ENCODE data around the gene CSRNP2. TPM values are rescaled to one million over a fixed set of nuclear protein-coding genes. Genes with fewer than 3 reads are reported as not detected.

Gene CSRNP2
- total and polyA plus RNA-seq, 4 experiments from 2014 or later = 4.6 to 35.0 (median 20.2) TPM

GRCh38 chr12:51124504-51124903, 41.1 kb upstream of the CSRNP2 start:
- no peak overlapping the region for H3K4me3 Mint-ChIP-seq
- DNase-seq = no peak
- H3K4me3 ChIP-seq (ENCODE audit: low read length in 2 of 2) = no peak overlapping the region
- peaks cover 0 to 14% (median 5%) of the 10 kb centered on the region in 4 donors for H3K4me1 Mint-ChIP-seq
- POLR2A ChIA-PET (ENCODE audit: partially characterized antibody) = no interaction called here
- no peaks in the 10 kb centered on the region for H3K9me3 ChIP-seq (ENCODE audit: control insufficient read depth in 1 of 2, low read length in 2 of 2)
- no peaks in the 10 kb centered on the region for H3K27me3 ChIP-seq (ENCODE audit: insufficient read depth, low read length)
- H3K4me1 ChIP-seq (ENCODE audit: insufficient read depth, low read length) = no peaks in the 10 kb centered on the region
- CTCF ChIA-PET (ENCODE audit: partially characterized antibody) = no interaction called here
- no peak overlapping the region for H3K27ac ChIP-seq (ENCODE audit: low read depth, low read length)
- peaks cover 13 to 14% of the 10 kb centered on the region in 2 donors for H3K36me3 Mint-ChIP-seq
- peak overlapping the region in 1 of 7 donors; percentile 46 for H3K27ac Mint-ChIP-seq
- intact Hi-C loops (cut with micrococcal nuclease) = no loop called here
- no peaks in the 10 kb centered on the region for H3K9me3 Mint-ChIP-seq
- H3K36me3 ChIP-seq (ENCODE audit: insufficient read depth, low read length) = no peaks in the 10 kb centered on the region
- no peaks in the 10 kb centered on the region for H3K27me3 Mint-ChIP-seq

GRCh38 chr12:51122844-51123243, 39.4 kb upstream of the CSRNP2 start:
- Mint-ChIP-seq H3K27ac (no peak overlapping the region), H3K27me3 (no peaks in the 10 kb centered on the region), H3K36me3 (peaks cover 14 to 22% of the 10 kb centered on the region in 2 donors), H3K9me3 (no peaks in the 10 kb centered on the region), H3K4me3 (no peak overlapping the region), H3K4me1 (peaks cover 0 to 10% (median 6%) of the 10 kb centered on the region in 4 donors)
- CTCF ChIA-PET (ENCODE audit: partially characterized antibody) = no interaction called here
- H3K4me1 ChIP-seq (ENCODE audit: insufficient read depth, low read length) = no peaks in the 10 kb centered on the region
- H3K4me3 ChIP-seq (ENCODE audit: low read length in 2 of 2) = no peak overlapping the region
- H3K27me3 ChIP-seq (ENCODE audit: insufficient read depth, low read length) = no peaks in the 10 kb centered on the region
- H3K27ac ChIP-seq (ENCODE audit: low read depth, low read length) = no peak overlapping the region
- H3K36me3 ChIP-seq (ENCODE audit: insufficient read depth, low read length) = no peaks in the 10 kb centered on the region
- no peak for DNase-seq
- intact Hi-C loops (cut with micrococcal nuclease) = no loop called here
- no peaks in the 10 kb centered on the region for H3K9me3 ChIP-seq (ENCODE audit: control insufficient read depth in 1 of 2, low read length in 2 of 2)
- POLR2A ChIA-PET (ENCODE audit: partially characterized antibody) = no interaction called here

GRCh38 chr12:51118706-51119105, 35.3 kb upstream of the CSRNP2 start:
- intact Hi-C loops (cut with micrococcal nuclease) = no loop called here
- Mint-ChIP-seq H3K27ac (no peak overlapping the region), H3K27me3 (no peaks in the 10 kb centered on the region), H3K4me1 (peaks cover 0 to 4% (median 2%) of the 10 kb centered on the region in 4 donors), H3K9me3 (no peaks in the 10 kb centered on the region), H3K36me3 (peaks cover 21 to 35% of the 10 kb centered on the region in 2 donors), H3K4me3 (no peak overlapping the region)
- ChIA-PET CTCF (ENCODE audit: partially characterized antibody) (no interaction called here), POLR2A (ENCODE audit: partially characterized antibody) (no interaction called here)
- peaks cover 14% of the 10 kb centered on the region for H3K36me3 ChIP-seq (ENCODE audit: insufficient read depth, low read length)
- H3K4me3 ChIP-seq (ENCODE audit: low read length in 2 of 2) = no peak overlapping the region
- H3K27me3 ChIP-seq (ENCODE audit: insufficient read depth, low read length) = no peaks in the 10 kb centered on the region
- H3K9me3 ChIP-seq (ENCODE audit: control insufficient read depth in 1 of 2, low read length in 2 of 2) = no peaks in the 10 kb centered on the region
- no peaks in the 10 kb centered on the region for H3K4me1 ChIP-seq (ENCODE audit: insufficient read depth, low read length)
- no peak for DNase-seq
- no peak overlapping the region for H3K27ac ChIP-seq (ENCODE audit: low read depth, low read length)

- POLR2A ChIA-PET (ENCODE audit: partially characterized antibody) = no interaction called here
- H3K4me1 ChIP-seq (ENCODE audit: insufficient read depth, low read length) = no peaks in the 10 kb centered on the region
- Mint-ChIP-seq H3K27me3 (no peaks in the 10 kb centered on the region), H3K4me3 (no peak overlapping the region), H3K4me1 (peaks cover 0 to 4% (median 3%) of the 10 kb centered on the region in 4 donors), H3K9me3 (no peaks in the 10 kb centered on the region), H3K27ac (peak overlapping the region in 2 of 7 donors; percentile 3 to 20), H3K36me3 (peaks cover 31 to 53% of the 10 kb centered on the region in 2 donors)
- CTCF ChIA-PET (ENCODE audit: partially characterized antibody) = no interaction called here
- DNase-seq = no peak
- peaks cover 31% of the 10 kb centered on the region for H3K36me3 ChIP-seq (ENCODE audit: insufficient read depth, low read length)
- no peaks in the 10 kb centered on the region for H3K9me3 ChIP-seq (ENCODE audit: control insufficient read depth in 1 of 2, low read length in 2 of 2)
- intact Hi-C loops (cut with micrococcal nuclease) = no loop called here
- H3K27me3 ChIP-seq (ENCODE audit: insufficient read depth, low read length) = no peaks in the 10 kb centered on the region
- no peak overlapping the region for H3K4me3 ChIP-seq (ENCODE audit: low read length in 2 of 2)
- no peak overlapping the region for H3K27ac ChIP-seq (ENCODE audit: low read depth, low read length)
These were observed 32.1 kb upstream of the CSRNP2 start for GRCh38 chr12:51115533-51115932.

GRCh38 chr12:51108136-51108535, 24.7 kb upstream of the CSRNP2 start:
- CTCF ChIA-PET (ENCODE audit: partially characterized antibody) = no interaction called here

DNA sequence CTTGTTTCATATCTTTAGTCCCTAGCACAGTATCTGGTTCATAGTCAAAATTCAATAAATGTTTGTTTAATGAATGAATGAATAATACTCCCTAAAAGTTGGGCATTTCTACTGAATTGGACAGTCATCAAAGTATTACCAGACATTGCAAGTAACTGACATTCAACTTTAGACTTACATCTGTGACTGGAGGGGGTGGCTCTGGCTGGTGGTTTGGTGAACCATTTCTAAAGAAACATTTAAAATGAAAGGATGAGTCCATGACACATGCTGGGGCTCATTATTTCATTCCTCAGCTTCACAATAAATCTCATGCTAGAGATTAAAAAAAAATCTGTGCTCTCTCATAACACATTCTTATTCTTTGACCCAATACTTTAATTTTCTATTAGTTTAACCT, 20.6 kb upstream of the CSRNP2 start:
- no peaks in the 10 kb centered on the region for H3K27me3 ChIP-seq (ENCODE audit: insufficient read depth, low read length)
- no peaks in the 10 kb centered on the region for H3K9me3 Mint-ChIP-seq
- H3K4me1 Mint-ChIP-seq = peaks cover 0 to 2% (median 0%) of the 10 kb centered on the region in 4 donors
- CTCF ChIA-PET (ENCODE audit: partially characterized antibody) = no interaction called here
- H3K4me1 ChIP-seq (ENCODE audit: insufficient read depth, low read length) = no peaks in the 10 kb centered on the region
- H3K36me3 ChIP-seq (ENCODE audit: insufficient read depth, low read length) = peaks cover 47% of the 10 kb centered on the region
- no peak overlapping the region for H3K4me3 ChIP-seq (ENCODE audit: low read length in 2 of 2)
- H3K9me3 ChIP-seq (ENCODE audit: control insufficient read depth in 1 of 2, low read length in 2 of 2) = no peaks in the 10 kb centered on the region
- no peak for DNase-seq
- peaks cover 62 to 73% of the 10 kb centered on the region in 2 donors for H3K36me3 Mint-ChIP-seq
- H3K27ac Mint-ChIP-seq = no peak overlapping the region
- no peak overlapping the region for H3K27ac ChIP-seq (ENCODE audit: low read depth, low read length)
- H3K27me3 Mint-ChIP-seq = no peaks in the 10 kb centered on the region
- intact Hi-C loops (cut with micrococcal nuclease) = no loop called here
- H3K4me3 Mint-ChIP-seq = no peak overlapping the region
- POLR2A ChIA-PET (ENCODE audit: partially characterized antibody) = no interaction called here

More at GRCh38 chr12:51108136-51108535, 24.7 kb upstream of the CSRNP2 start:
- Histone ChIP-seq H3K27ac (ENCODE audit: low read depth, low read length) (no peak overlapping the region), H3K36me3 (ENCODE audit: insufficient read depth, low read length) (peaks cover 55% of the 10 kb centered on the region), H3K27me3 (ENCODE audit: insufficient read depth, low read length) (no peaks in the 10 kb centered on the region), H3K4me1 (ENCODE audit: insufficient read depth, low read length) (no peaks in the 10 kb centered on the region), H3K4me3 (ENCODE audit: low read length in 2 of 2) (no peak overlapping the region), H3K9me3 (ENCODE audit: control insufficient read depth in 1 of 2, low read length in 2 of 2) (no peaks in the 10 kb centered on the region)
- peaks cover 0 to 2% (median 0%) of the 10 kb centered on the region in 4 donors for H3K4me1 Mint-ChIP-seq
- POLR2A ChIA-PET (ENCODE audit: partially characterized antibody) = interaction anchor here (0.5 kb wide), 1 partner anchor 21 kb away, joined by 5 read pairs; no protein-coding TSS in a partner anchor
- peaks cover 53 to 61% of the 10 kb centered on the region in 2 donors for H3K36me3 Mint-ChIP-seq
- no peak overlapping the region for H3K4me3 Mint-ChIP-seq
- no peak for DNase-seq
- intact Hi-C loops (cut with micrococcal nuclease) = no loop called here
- no peaks in the 10 kb centered on the region for H3K9me3 Mint-ChIP-seq
- no peaks in the 10 kb centered on the region for H3K27me3 Mint-ChIP-seq
- H3K27ac Mint-ChIP-seq = no peak overlapping the region

- ChIA-PET POLR2A (ENCODE audit: partially characterized antibody) (no interaction called here), CTCF (ENCODE audit: partially characterized antibody) (interaction anchor here (0.5 kb wide), 1 partner anchor 207 kb away, joined by 3 read pairs; no protein-coding TSS in a partner anchor)
- no peaks in the 10 kb centered on the region for H3K27me3 ChIP-seq (ENCODE audit: insufficient read depth, low read length)
These were observed 15.2 kb upstream of the CSRNP2 start for GRCh38 chr12:51098611-51099010.

More at GRCh38 chr12:51098611-51099010, 15.2 kb upstream of the CSRNP2 start:
- Mint-ChIP-seq H3K27ac (no peak overlapping the region), H3K27me3 (no peaks in the 10 kb centered on the region), H3K9me3 (no peaks in the 10 kb centered on the region), H3K4me1 (peaks cover 0 to 1% (median 0%) of the 10 kb centered on the region in 4 donors), H3K36me3 (peaks cover 60 to 75% of the 10 kb centered on the region in 2 donors), H3K4me3 (no peak overlapping the region)
- intact Hi-C loops (cut with micrococcal nuclease) = no loop called here
- no peak overlapping the region for H3K4me3 ChIP-seq (ENCODE audit: low read length in 2 of 2)
- H3K36me3 ChIP-seq (ENCODE audit: insufficient read depth, low read length) = peaks cover 34% of the 10 kb centered on the region
- no peaks in the 10 kb centered on the region for H3K9me3 ChIP-seq (ENCODE audit: control insufficient read depth in 1 of 2, low read length in 2 of 2)
- H3K27ac ChIP-seq (ENCODE audit: low read depth, low read length) = no peak overlapping the region
- no peaks in the 10 kb centered on the region for H3K4me1 ChIP-seq (ENCODE audit: insufficient read depth, low read length)
- no peak for DNase-seq

Data from CD4-positive, alpha-beta memory T cell (primary cell).